GM19397 (cell line): ENCODE measurements around the gene SDC3.
"Not testable (repeated sequence)": the region's sequence is repeated elsewhere in the genome, so short reads cannot be mapped to it uniquely, and the experiment has no call there.

Source experiments
- ATAC-seq: cut with Tn5 transposase; IDR thresholded peaks from one replicate; pipeline ENCODE4 v1.9.1; 2021; ENCODE audit warnings: mild to moderate bottlenecking, moderate library complexity; ENCODE audit not compliant: unreplicated experiment

The SDC3 gene

DNA sequence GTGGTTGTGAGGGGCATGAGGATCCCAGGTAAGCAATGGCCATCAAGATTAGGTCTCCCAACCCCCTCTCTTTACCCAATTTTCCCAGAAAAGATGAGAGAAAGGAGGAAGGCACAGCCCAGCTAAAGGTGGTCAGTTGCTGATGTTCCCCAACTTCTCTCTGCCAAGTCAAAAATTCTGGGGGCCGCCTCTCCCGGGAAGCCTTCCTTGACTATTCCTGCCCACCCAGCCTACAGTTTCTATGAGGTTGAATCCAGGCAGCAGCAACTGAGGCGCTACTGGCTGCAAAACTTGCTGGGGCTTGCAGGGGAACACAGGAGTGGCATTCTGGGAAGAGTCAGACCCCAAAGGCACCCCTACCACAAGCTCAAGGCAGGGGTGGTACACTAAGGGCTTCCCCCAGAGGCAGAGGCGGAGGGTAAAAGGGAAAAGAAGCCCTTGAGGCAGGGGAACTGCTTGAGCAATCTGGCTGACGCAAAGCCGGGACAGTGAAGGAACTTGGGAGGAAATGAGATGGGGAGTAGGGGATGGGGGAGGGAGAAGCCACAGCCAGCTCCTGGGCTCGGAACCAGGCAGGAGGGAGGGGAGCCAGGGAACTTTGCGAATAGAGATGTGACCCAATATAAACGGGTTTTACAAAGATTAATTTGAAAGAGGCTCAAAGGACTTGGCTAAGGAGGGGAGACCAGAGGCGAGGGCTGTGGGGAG, 31.2 kb downstream of the SDC3 start:
- no peak for ATAC-seq

- ATAC-seq, result no peak
Measured at GRCh38 chr1:30876451-30877204, 31.9 kb downstream of the SDC3 start.

GRCh38 chr1:30875916-30876315, 32.6 kb downstream of the SDC3 start:
- no peak for ATAC-seq

- no peak for ATAC-seq
Measured at GRCh38 chr1:30875197-30875596, 33.4 kb downstream of the SDC3 start.

GRCh38 chr1:30874176-30874575, 34.4 kb downstream of the SDC3 start:
- ATAC-seq, result no peak

GRCh38 chr1:30872948-30873263, 35.7 kb downstream of the SDC3 start:
- ATAC-seq, result no peak

GRCh38 chr1:30872033-30872947, 36.3 kb downstream of the SDC3 start:
- ATAC-seq, result no peak

DNA sequence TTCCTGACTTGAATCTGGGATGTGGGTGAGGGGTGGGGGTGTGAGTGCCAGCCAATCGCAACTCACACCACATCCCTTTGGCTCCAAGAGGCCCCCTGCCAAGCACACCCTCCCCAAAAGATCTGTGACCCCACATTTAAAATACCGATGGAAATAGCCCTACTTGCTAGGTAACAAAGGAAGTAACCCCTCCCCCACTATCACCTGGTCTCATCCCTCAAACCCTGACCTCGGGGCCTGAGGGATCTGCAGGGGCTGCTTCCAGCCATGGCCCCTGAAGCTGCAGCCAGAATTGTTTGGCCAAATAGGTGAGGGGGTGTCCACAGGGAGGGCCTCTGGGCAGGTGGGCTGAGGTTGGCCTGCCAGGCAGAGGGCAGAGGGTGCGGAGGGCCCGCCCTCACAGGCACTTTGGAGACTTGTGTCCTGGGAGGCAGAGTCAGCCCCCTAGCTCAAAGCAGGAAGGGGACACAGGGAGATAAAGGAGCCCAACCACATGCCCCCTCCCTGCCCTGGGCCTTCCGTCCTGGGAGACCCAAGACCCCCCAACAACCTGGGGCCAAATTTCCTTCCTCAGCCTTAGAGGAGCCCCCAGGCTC, 37.2 kb downstream of the SDC3 start:
- no peak for ATAC-seq

DNA sequence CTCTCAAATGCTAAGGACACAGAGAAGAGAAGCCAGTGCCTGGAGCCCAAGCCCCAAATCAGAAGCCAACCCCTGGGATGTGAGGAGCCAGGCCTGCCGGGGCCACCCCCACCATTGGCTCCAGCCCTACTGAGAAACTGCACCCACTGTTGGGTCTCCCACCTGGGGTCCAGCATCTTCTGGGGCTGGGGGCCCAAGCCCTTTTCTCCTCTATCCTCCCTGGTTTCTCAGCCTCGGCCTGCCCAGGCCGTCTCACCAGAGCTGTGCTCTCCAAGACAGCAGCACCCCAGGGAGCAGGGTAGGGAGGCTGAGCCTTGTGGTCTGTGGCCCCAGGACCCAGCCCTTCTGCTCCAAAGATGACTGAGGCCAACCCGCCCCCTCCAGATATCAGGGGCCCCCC, 37.9 kb downstream of the SDC3 start:
- ATAC-seq, result no peak

- no peak for ATAC-seq
Measured at GRCh38 chr1:30870035-30870434, 38.5 kb downstream of the SDC3 start.

- ATAC-seq, result peak; percentile 56
Measured at GRCh38 chr1:30868833-30869435, 39.6 kb downstream of the SDC3 start.

- not testable (repeated sequence) for ATAC-seq
Measured at GRCh38 chr1:30868057-30868456, 40.5 kb downstream of the SDC3 start.

DNA sequence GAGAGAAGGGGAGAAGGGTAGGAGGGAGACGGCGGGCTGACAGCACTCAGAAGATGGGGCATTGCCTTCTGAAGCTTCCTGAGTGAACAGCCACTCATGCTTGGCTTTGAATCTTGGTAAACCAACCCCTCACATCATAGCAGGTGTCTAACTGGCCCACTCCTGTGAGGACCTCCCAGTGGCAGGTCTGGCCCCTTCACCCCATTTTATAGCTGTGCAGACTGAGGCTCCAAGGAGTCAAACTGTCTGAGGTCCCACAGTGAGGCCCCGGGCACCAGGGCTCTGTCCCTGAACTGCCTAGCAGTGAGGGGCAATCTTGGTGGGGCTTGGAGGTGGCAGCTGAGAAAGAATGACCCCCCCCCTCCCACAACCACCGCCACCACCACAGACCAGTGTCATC, 41.0 kb downstream of the SDC3 start:
- no peak for ATAC-seq

DNA sequence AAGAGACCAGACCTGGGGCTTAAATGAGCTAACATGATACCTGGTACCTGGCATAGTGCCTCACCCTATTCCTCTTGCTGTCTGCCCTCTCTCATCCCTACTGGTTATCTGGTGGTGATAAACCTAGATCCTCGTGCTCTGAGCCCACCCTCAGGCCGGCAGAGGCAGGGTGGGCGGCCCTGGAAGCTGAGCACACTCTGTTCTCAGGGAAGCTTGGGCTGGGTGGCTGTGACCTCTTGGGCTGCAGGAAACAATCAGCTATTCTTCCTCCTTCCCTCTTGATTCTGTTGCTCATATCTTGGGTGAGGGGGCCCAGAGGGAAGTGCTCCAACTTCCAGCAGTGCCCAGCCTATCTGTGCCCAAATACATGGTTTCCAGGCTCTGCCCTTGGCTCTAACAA, 42.0 kb downstream of the SDC3 start:
- ATAC-seq, result no peak

DNA sequence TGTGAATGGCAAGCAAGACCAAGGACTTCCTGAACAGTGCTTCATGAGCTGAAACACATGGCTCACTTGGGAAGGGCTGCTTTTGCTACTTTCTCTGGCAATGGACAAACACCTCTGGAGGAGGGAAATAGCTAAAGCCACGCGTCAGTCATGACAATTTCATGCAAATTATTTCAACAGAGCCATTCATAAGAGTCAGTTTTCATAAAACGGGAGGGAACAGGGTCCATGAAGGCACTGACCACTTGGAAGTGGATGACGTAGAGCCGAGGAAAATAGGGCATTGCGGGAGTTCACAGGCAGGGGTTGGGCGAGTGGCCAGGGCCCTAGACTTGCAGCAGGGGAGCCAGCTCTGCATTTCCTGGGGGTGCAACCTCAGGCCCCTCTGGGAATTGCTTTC, 43.9 kb downstream of the SDC3 start:
- no peak for ATAC-seq

GRCh38 chr1:30863858-30864604, 44.5 kb downstream of the SDC3 start:
- no peak for ATAC-seq

DNA sequence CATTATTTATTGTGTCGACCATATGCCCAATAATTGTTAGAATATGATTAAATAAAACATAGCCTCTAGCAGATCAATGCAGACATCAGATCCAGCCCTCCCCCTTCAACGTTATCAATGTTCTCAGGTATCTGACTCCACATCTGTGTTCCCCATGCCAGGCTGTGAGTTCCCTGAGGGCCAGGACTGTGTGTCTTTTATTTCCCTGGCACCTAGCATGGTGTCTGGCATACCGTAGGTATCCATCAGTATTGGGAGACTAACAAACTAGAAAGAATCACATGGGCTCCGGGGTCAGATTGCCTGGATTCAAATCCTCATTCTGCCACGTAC, 48.3 kb downstream of the SDC3 start:
- no peak for ATAC-seq

DNA sequence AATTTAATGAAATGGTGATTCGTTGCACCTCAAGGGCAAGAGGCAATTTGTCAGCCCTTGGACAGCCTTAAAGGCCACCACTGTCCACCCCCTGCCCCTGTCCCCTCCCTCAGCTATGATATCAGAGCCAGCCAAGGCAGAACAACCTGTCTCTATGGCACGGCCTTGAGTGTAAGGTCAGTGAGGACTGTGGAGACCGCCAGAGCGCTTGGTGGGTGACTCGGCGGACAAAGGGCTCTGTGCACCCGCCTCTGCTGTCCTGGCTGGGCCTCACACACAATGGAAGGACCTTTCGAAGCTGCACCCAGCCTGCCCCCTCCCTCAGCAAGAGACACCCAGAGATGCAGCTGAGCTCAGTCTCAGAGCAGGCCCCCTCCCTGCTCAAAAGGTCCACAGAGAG, 50.6 kb downstream of the SDC3 start:
- ATAC-seq, result no peak

DNA sequence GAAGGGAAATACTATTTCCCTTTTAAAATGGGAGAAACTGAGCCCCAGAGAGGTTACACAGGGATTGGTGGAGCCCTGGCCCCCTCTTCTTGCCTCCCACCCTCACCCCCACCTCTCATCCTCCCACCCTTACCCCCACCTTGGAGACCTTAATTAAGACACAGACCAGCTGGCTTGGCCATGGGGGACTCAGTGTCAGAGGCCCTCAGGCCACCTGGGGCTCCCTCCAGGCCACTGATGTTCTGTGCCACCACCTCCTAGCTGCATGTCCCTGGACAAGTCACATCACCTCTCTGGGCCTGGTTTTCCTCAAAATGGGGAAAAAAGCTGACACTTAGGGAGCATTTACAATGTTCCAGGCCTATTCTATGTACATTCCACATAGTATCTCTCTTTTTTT, 51.5 kb downstream of the SDC3 start:
- ATAC-seq, result no peak

DNA sequence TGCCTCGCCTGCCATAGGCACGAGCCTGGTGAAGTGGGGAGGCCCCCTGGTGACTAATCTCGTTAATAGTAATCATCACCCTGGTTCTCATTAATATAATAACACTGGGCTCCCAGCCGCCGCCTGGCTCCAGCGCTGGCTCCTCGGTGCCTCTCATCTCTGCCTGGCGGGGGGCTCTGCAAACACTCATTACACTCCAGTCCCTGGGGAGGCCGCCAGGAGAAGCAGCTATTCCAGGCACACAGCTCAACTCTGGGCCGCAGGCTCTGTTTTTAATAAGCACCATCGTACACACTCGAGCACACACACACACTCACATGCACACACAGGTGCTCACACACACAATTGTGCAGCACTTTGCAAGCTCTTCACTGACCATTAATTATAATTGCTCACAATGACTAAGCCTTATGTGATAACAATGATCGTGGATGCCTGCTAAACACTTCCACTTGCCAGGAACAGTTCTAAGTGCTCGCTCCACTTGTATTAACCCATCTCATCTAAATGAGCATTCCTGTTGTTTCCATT, 52.2 kb downstream of the SDC3 start:
- no peak for ATAC-seq
